Measurements from ENCODE around the gene LKAAEAR1. TPM values are rescaled to one million over a fixed set of nuclear protein-coding genes. Genes with fewer than 3 reads are reported as not detected.

LKAAEAR1 gene
- polyA plus RNA-seq, 1 donor (not counting 4 experiments of a cell fraction or from before 2014, with no cell fraction given), result not detected

GRCh38 chr20:64064145-64064698 is 20.0 kb downstream of the LKAAEAR1 start:
- H3K79me2 ChIP-seq (ENCODE audit: control insufficient read depth, insufficient read depth, low read length), result no peaks in the 10 kb centered on the region
- peak overlapping the region; percentile 86 for H3K4me2 ChIP-seq (ENCODE audit: control insufficient read depth, extremely low read depth, insufficient read depth, low read depth, low read length)
- no peaks in the 10 kb centered on the region for H3K27me3 ChIP-seq (ENCODE audit: control insufficient read depth, extremely low read depth, insufficient read depth, low read length)
- DNase-seq (ENCODE audit: low read depth, low spot score) (no peak), FAIRE-seq (no peak)
- dilution Hi-C loops (cut with MboI; ENCODE audit: extremely low pct_ligation_motif_present, low sequenced_read_pairs), result no loop called here
- no peak overlapping the region for H2AFZ ChIP-seq (ENCODE audit: control insufficient read depth, low read length)
- no peaks in the 10 kb centered on the region for H3K9me1 ChIP-seq (ENCODE audit: control insufficient read depth, extremely low read depth, insufficient read depth, low read length)
- H3K4me3 ChIP-seq (ENCODE audit: control insufficient read depth in 2 of 3, extremely low read depth in 1 of 3, insufficient read depth in 2 of 3, low read depth in 1 of 3, low read length in 3 of 3), result peak overlapping the region; percentile 70 to 85 (median 78)
- H3K9me3 ChIP-seq (ENCODE audit: control insufficient read depth, low read depth, low read length), result no peaks in the 10 kb centered on the region
- H3K9ac ChIP-seq (ENCODE audit: control insufficient read depth, extremely low read depth, insufficient read depth, low read length), result peak overlapping the region; percentile 78
- H3K4me1 ChIP-seq (ENCODE audit: control insufficient read depth, extremely low read depth, insufficient read depth, low read length), result peaks cover 42% of the 10 kb centered on the region
- H3K27ac ChIP-seq (ENCODE audit: control insufficient read depth, insufficient read depth, low read length), result no peak overlapping the region
- no peak for TF ChIP-seq CTCF (optimal IDR thresholded peaks at IDR 0.05 in 1 of 3, IDR thresholded peaks at IDR 0.05 in 1 of 3, conservative IDR thresholded peaks at IDR 0.05 in 1 of 3; ENCODE audit: extremely low read depth in 1 of 3, insufficient read depth in 2 of 3, low read length in 3 of 3)
- TF ChIP-seq EZH2 (IDR thresholded peaks at IDR 0.05; ENCODE audit: low read length), result no peak
- H3K36me3 ChIP-seq (ENCODE audit: control insufficient read depth in 2 of 2, extremely low read depth in 1 of 2, insufficient read depth in 2 of 2, low read length in 2 of 2), result no peaks in the 10 kb centered on the region
- no peaks in the 10 kb centered on the region for H4K20me1 ChIP-seq (ENCODE audit: control insufficient read depth, extremely low read depth, insufficient read depth, low read length)

- FAIRE-seq, result no peak
Observed at GRCh38 chr20:64063389-64064144, 20.6 kb downstream of the LKAAEAR1 start.

More at GRCh38 chr20:64063389-64064144, 20.6 kb downstream of the LKAAEAR1 start:
- peaks cover 42% of the 10 kb centered on the region for H3K4me1 ChIP-seq (ENCODE audit: control insufficient read depth, extremely low read depth, insufficient read depth, low read length)
- no peak overlapping the region for H3K27ac ChIP-seq (ENCODE audit: control insufficient read depth, insufficient read depth, low read length)
- peak overlapping the region; percentile 78 for H3K9ac ChIP-seq (ENCODE audit: control insufficient read depth, extremely low read depth, insufficient read depth, low read length)
- H3K27me3 ChIP-seq (ENCODE audit: control insufficient read depth, extremely low read depth, insufficient read depth, low read length), result no peaks in the 10 kb centered on the region
- H3K9me1 ChIP-seq (ENCODE audit: control insufficient read depth, extremely low read depth, insufficient read depth, low read length), result no peaks in the 10 kb centered on the region
- no peaks in the 10 kb centered on the region for H4K20me1 ChIP-seq (ENCODE audit: control insufficient read depth, extremely low read depth, insufficient read depth, low read length)
- no peaks in the 10 kb centered on the region for H3K9me3 ChIP-seq (ENCODE audit: control insufficient read depth, low read depth, low read length)
- no peaks in the 10 kb centered on the region for H3K79me2 ChIP-seq (ENCODE audit: control insufficient read depth, insufficient read depth, low read length)
- no peak for DNase-seq (ENCODE audit: low read depth, low spot score)
- TF ChIP-seq EZH2 (IDR thresholded peaks at IDR 0.05; ENCODE audit: low read length), result no peak
- no peak for TF ChIP-seq CTCF (optimal IDR thresholded peaks at IDR 0.05 in 1 of 3, IDR thresholded peaks at IDR 0.05 in 1 of 3, conservative IDR thresholded peaks at IDR 0.05 in 1 of 3; ENCODE audit: extremely low read depth in 1 of 3, insufficient read depth in 2 of 3, low read length in 3 of 3)
- H2AFZ ChIP-seq (ENCODE audit: control insufficient read depth, low read length), result peak overlapping the region; percentile 23
- H3K36me3 ChIP-seq (ENCODE audit: control insufficient read depth in 2 of 2, extremely low read depth in 1 of 2, insufficient read depth in 2 of 2, low read length in 2 of 2), result no peaks in the 10 kb centered on the region
- peak overlapping the region; percentile 86 for H3K4me2 ChIP-seq (ENCODE audit: control insufficient read depth, extremely low read depth, insufficient read depth, low read depth, low read length)
- peak overlapping the region; percentile 70 to 85 (median 78) for H3K4me3 ChIP-seq (ENCODE audit: control insufficient read depth in 2 of 3, extremely low read depth in 1 of 3, insufficient read depth in 2 of 3, low read depth in 1 of 3, low read length in 3 of 3)
- dilution Hi-C loops (cut with MboI; ENCODE audit: extremely low pct_ligation_motif_present, low sequenced_read_pairs), result no loop called here
